ENCODE data around the gene SMIM10L2A. TPM values are rescaled to one million over a fixed set of nuclear protein-coding genes. Genes with fewer than 3 reads are reported as not detected.
A peak's percentile ranks its signal among the peaks of the same experiment; 100 is the strongest.
"Not testable (repeated sequence)": the region's sequence is repeated elsewhere in the genome, so short reads cannot be mapped to it uniquely, and the experiment has no call there.

Gene SMIM10L2A
- total and polyA plus RNA-seq, 4 donors: 0.41 to 1.0 (median 0.42) TPM; not detected in 1

GRCh38 chrX:135410861-135411627 lies 10.7 kb upstream of the SMIM10L2A start:
- no peak for ATAC-seq (ENCODE audit: low FRiP score)
- no peak overlapping the region for H3K27ac ChIP-seq (ENCODE audit: low read depth in 1 of 2, low read length in 2 of 2)
- WGBS, 2 donors: 58 to 76% methylated on average over 2 of the region's 2 CpGs

GRCh38 chrX:135411893-135412292 lies 9.9 kb upstream of the SMIM10L2A start:
- Histone ChIP-seq H3K9me3 (ENCODE audit: control insufficient read depth, low read length) (peaks cover 1% of the 10 kb centered on the region), H3K4me1 (ENCODE audit: control insufficient read depth in 1 of 2, insufficient read depth in 2 of 2, low read length in 2 of 2) (no peaks in the 10 kb centered on the region), H3K27ac (ENCODE audit: low read depth in 1 of 2, low read length in 2 of 2) (no peak overlapping the region), H3K4me3 (ENCODE audit: low read length in 2 of 2) (no peak overlapping the region), H3K27me3 (ENCODE audit: control insufficient read depth in 1 of 2, insufficient read depth in 2 of 2, low read length in 1 of 2) (peaks cover 0 to 4% of the 10 kb centered on the region in 2 donors), H3K36me3 (ENCODE audit: control insufficient read depth in 1 of 2, insufficient read depth in 2 of 2, low read length in 1 of 2) (no peaks in the 10 kb centered on the region)
- DNase-seq: no peak
- ATAC-seq (ENCODE audit: low FRiP score): no peak
- intact Hi-C loops (cut with DNase I): no loop called here
- 72 to 75% methylated on average over 3 of the region's 3 CpGs for WGBS, 2 donors

More at GRCh38 chrX:135410861-135411627, 10.7 kb upstream of the SMIM10L2A start:
- Histone ChIP-seq H3K4me1 (ENCODE audit: control insufficient read depth in 1 of 2, insufficient read depth in 2 of 2, low read length in 2 of 2) (no peaks in the 10 kb centered on the region), H3K36me3 (ENCODE audit: control insufficient read depth in 1 of 2, insufficient read depth in 2 of 2, low read length in 1 of 2) (no peaks in the 10 kb centered on the region), H3K9me3 (ENCODE audit: control insufficient read depth, low read length) (peaks cover 1% of the 10 kb centered on the region), H3K27me3 (ENCODE audit: control insufficient read depth in 1 of 2, insufficient read depth in 2 of 2, low read length in 1 of 2) (no peaks in the 10 kb centered on the region), H3K4me3 (ENCODE audit: low read length in 2 of 2) (no peak overlapping the region)
- intact Hi-C loops (cut with DNase I): no loop called here
- DNase-seq: no peak

GRCh38 chrX:135416546-135416945 lies 5.2 kb upstream of the SMIM10L2A start:
- 65 to 71% methylated on average over 4 of the region's 4 CpGs for WGBS, 2 donors
- no peak for DNase-seq

DNA sequence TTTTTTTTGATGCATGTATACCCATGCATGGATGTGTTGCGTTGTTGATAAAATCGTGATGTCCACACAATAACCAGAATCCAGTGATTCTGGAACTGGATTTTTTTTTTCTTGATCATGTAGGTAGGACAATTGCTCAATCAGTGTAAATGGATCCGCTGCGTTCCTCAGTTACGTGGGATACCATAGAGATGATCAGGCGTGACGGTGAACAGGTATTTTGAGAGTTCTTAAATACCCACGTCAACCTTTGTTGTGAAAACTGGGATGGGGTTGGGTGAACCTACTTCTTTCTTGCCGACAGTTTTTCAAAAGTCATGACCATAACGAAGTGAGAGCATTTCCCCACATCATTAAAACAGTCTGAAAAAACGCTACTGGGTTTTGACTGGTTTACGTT lies 913 bp upstream of the SMIM10L2A start:
- Histone ChIP-seq H3K4me3 (ENCODE audit: low read length in 2 of 2) (no peak overlapping the region), H3K4me1 (ENCODE audit: control insufficient read depth in 1 of 2, insufficient read depth in 2 of 2, low read length in 2 of 2) (no peaks in the 10 kb centered on the region), H3K27me3 (ENCODE audit: control insufficient read depth in 1 of 2, insufficient read depth in 2 of 2, low read length in 1 of 2) (peaks cover 0 to 4% of the 10 kb centered on the region in 2 donors), H3K36me3 (ENCODE audit: control insufficient read depth in 1 of 2, insufficient read depth in 2 of 2, low read length in 1 of 2) (no peaks in the 10 kb centered on the region), H3K9me3 (ENCODE audit: control insufficient read depth, low read length) (no peaks in the 10 kb centered on the region), H3K27ac (ENCODE audit: low read depth in 1 of 2, low read length in 2 of 2) (no peak overlapping the region)
- WGBS, 2 donors: 90 to 95% methylated on average over 12 of the region's 12 CpGs
- intact Hi-C loops (cut with DNase I): no loop called here
- DNase-seq (no peak), ATAC-seq (ENCODE audit: low FRiP score) (no peak)

More at GRCh38 chrX:135416546-135416945, 5.2 kb upstream of the SMIM10L2A start:
- H3K36me3 ChIP-seq (ENCODE audit: control insufficient read depth in 1 of 2, insufficient read depth in 2 of 2, low read length in 1 of 2): no peaks in the 10 kb centered on the region
- H3K27ac ChIP-seq (ENCODE audit: low read depth in 1 of 2, low read length in 2 of 2): no peak overlapping the region
- H3K4me3 ChIP-seq (ENCODE audit: low read length in 2 of 2): no peak overlapping the region
- intact Hi-C loops (cut with DNase I): no loop called here
- no peak for ATAC-seq (ENCODE audit: low FRiP score)
- no peaks in the 10 kb centered on the region for H3K4me1 ChIP-seq (ENCODE audit: control insufficient read depth in 1 of 2, insufficient read depth in 2 of 2, low read length in 2 of 2)
- peaks cover 1% of the 10 kb centered on the region for H3K9me3 ChIP-seq (ENCODE audit: control insufficient read depth, low read length)
- peaks cover 0 to 4% of the 10 kb centered on the region in 2 donors for H3K27me3 ChIP-seq (ENCODE audit: control insufficient read depth in 1 of 2, insufficient read depth in 2 of 2, low read length in 1 of 2)

DNA sequence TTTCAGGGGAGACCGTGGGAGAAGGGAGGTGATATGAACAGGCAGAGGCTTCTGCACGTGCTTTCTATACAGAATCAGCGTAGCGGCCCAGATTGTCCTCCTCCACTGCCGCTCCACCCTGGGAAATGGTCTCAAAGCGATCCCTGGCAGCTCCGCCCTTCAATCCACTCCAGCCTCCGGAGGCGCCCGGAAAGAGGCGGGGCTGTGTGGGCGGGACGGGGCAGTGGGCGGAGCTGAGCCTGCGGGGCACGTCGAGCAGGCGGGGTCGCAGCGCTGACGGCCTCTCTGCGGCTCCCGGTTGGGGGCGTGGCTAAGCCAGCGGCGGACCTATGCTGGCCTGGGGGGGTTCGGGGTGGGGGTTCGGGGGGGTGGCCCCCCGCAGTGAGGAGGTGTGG lies 210 bp upstream of the SMIM10L2A start:
- ATAC-seq (ENCODE audit: low FRiP score) (peak; percentile 87), DNase-seq (peak; percentile 88 to 93)
- Histone ChIP-seq H3K36me3 (ENCODE audit: control insufficient read depth in 1 of 2, insufficient read depth in 2 of 2, low read length in 1 of 2) (no peaks in the 10 kb centered on the region), H3K9me3 (ENCODE audit: control insufficient read depth, low read length) (no peaks in the 10 kb centered on the region), H3K27me3 (ENCODE audit: control insufficient read depth in 1 of 2, insufficient read depth in 2 of 2, low read length in 1 of 2) (peaks cover 0 to 2% of the 10 kb centered on the region in 2 donors), H3K4me1 (ENCODE audit: control insufficient read depth in 1 of 2, insufficient read depth in 2 of 2, low read length in 2 of 2) (no peaks in the 10 kb centered on the region), H3K4me3 (ENCODE audit: low read length in 2 of 2) (no peak overlapping the region), H3K27ac (ENCODE audit: low read depth in 1 of 2, low read length in 2 of 2) (no peak overlapping the region)
- intact Hi-C loops (cut with DNase I): no loop called here
- WGBS, 2 donors: 1 to 36% methylated on average over 19 to 29 of the region's 29 CpGs

DNA sequence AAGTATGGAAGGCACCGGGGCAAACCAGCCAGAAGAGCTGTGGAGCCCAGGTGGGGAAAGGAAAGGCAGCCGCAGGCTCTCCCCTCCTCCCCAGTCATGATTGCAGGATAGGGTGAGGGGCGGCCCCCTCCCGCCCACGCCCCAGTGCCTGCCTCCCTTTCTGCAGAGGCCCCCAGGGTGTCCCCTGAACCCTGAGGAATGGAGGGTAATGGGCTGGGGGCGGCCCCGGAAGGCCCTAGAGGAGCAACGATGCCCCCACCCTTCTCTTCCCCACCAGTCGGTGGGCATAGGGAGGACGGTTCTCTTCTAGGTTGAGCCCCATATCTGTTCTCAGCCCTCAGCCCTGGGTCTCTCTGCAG lies 1.0 kb downstream of the SMIM10L2A start:
- H3K4me3 ChIP-seq (ENCODE audit: low read length in 2 of 2); H3K27me3 ChIP-seq (ENCODE audit: control insufficient read depth in 1 of 2, insufficient read depth in 2 of 2, low read length in 1 of 2); intact Hi-C loops (cut with DNase I); ATAC-seq (ENCODE audit: low FRiP score); DNase-seq; H3K4me1 ChIP-seq (ENCODE audit: control insufficient read depth in 1 of 2, insufficient read depth in 2 of 2, low read length in 2 of 2); H3K9me3 ChIP-seq (ENCODE audit: control insufficient read depth, low read length); H3K27ac ChIP-seq (ENCODE audit: low read depth in 1 of 2, low read length in 2 of 2); H3K36me3 ChIP-seq (ENCODE audit: control insufficient read depth in 1 of 2, insufficient read depth in 2 of 2, low read length in 1 of 2): not testable (repeated sequence)
- WGBS, 2 donors: 59 to 73% methylated on average over 8 to 10 of the region's 10 CpGs

- H3K27ac ChIP-seq (ENCODE audit: low read depth in 1 of 2, low read length in 2 of 2); H3K36me3 ChIP-seq (ENCODE audit: control insufficient read depth in 1 of 2, insufficient read depth in 2 of 2, low read length in 1 of 2); H3K9me3 ChIP-seq (ENCODE audit: control insufficient read depth, low read length); H3K4me1 ChIP-seq (ENCODE audit: control insufficient read depth in 1 of 2, insufficient read depth in 2 of 2, low read length in 2 of 2); DNase-seq; H3K4me3 ChIP-seq (ENCODE audit: low read length in 2 of 2); H3K27me3 ChIP-seq (ENCODE audit: control insufficient read depth in 1 of 2, insufficient read depth in 2 of 2, low read length in 1 of 2); ATAC-seq (ENCODE audit: low FRiP score); intact Hi-C loops (cut with DNase I): not testable (repeated sequence)
- 61 to 76% methylated on average over 9 of the region's 9 CpGs for WGBS, 2 donors
Measured at GRCh38 chrX:135423173-135423864, 1.6 kb downstream of the SMIM10L2A start.

DNA sequence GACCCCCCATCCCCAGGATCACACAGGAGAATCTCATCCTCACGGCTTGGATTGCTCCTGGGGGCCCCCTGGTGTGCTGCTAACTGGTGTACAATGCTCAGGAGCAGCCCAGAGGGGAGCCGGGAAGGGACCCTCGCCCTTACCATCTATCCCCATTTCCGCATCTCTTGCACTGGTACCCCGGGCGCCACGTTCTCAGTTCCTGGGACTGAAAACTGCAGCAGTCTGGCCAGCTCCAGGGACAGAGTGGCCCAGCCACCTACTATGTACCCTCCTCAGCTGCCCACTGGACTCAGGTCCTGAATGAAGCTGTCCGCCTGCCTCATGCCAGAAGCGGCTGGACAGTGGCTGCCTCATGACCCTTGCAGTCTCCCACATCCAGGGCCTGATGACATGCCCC lies 2.7 kb downstream of the SMIM10L2A start:
- Histone ChIP-seq H3K27ac (ENCODE audit: low read depth in 1 of 2, low read length in 2 of 2) (no peak overlapping the region), H3K27me3 (ENCODE audit: control insufficient read depth in 1 of 2, insufficient read depth in 2 of 2, low read length in 1 of 2) (no peaks in the 10 kb centered on the region), H3K9me3 (ENCODE audit: control insufficient read depth, low read length) (no peaks in the 10 kb centered on the region), H3K4me1 (ENCODE audit: control insufficient read depth in 1 of 2, insufficient read depth in 2 of 2, low read length in 2 of 2) (no peaks in the 10 kb centered on the region), H3K4me3 (ENCODE audit: low read length in 2 of 2) (no peak overlapping the region), H3K36me3 (ENCODE audit: control insufficient read depth in 1 of 2, insufficient read depth in 2 of 2, low read length in 1 of 2) (no peaks in the 10 kb centered on the region)
- peak in 1 of 2 donors; percentile 38 for DNase-seq
- WGBS, 2 donors: 84 to 94% methylated on average over 9 of the region's 9 CpGs
- intact Hi-C loops (cut with DNase I): no loop called here
- ATAC-seq (ENCODE audit: low FRiP score): no peak

All from aorta (tissue), 5 donors.